HG03066 (cell line): ENCODE data around the gene KCNIP1.
"Not testable (repeated sequence)": the region's sequence is repeated elsewhere in the genome, so short reads cannot be mapped to it uniquely, and the experiment has no call there.

Experiments
- ATAC-seq: cut with Tn5 transposase; IDR thresholded peaks from one replicate; pipeline ENCODE4 v1.9.1; 2021; ENCODE audit warnings: low read depth; ENCODE audit not compliant: unreplicated experiment

Gene KCNIP1

GRCh38 chr5:170533383-170533782 lies 29.6 kb downstream of the KCNIP1 start:
- ATAC-seq = no peak

GRCh38 chr5:170534177-170534576 lies 30.4 kb downstream of the KCNIP1 start:
- ATAC-seq = no peak

- no peak for ATAC-seq
Observed at GRCh38 chr5:170534941-170535340, 31.1 kb downstream of the KCNIP1 start.

- ATAC-seq = no peak
Observed at GRCh38 chr5:170536525-170536924, 32.7 kb downstream of the KCNIP1 start.

- no peak for ATAC-seq
Observed at GRCh38 chr5:170537451-170538095, 33.8 kb downstream of the KCNIP1 start.

- ATAC-seq = no peak
Observed at GRCh38 chr5:170538096-170538465, 34.3 kb downstream of the KCNIP1 start.

GRCh38 chr5:170538696-170539586 lies 35.1 kb downstream of the KCNIP1 start:
- no peak for ATAC-seq

GRCh38 chr5:170540271-170540670 lies 36.5 kb downstream of the KCNIP1 start:
- no peak for ATAC-seq

GRCh38 chr5:170541146-170541769 lies 37.4 kb downstream of the KCNIP1 start:
- ATAC-seq = no peak

GRCh38 chr5:170542691-170543293 lies 39.0 kb downstream of the KCNIP1 start:
- ATAC-seq = no peak

- no peak for ATAC-seq
Observed at GRCh38 chr5:170545313-170545712, 41.5 kb downstream of the KCNIP1 start.

GRCh38 chr5:170545811-170546210 lies 42.0 kb downstream of the KCNIP1 start:
- no peak for ATAC-seq

GRCh38 chr5:170546282-170546681 lies 42.5 kb downstream of the KCNIP1 start:
- ATAC-seq = no peak

- not testable (repeated sequence) for ATAC-seq
Observed at GRCh38 chr5:170550382-170550781, 46.6 kb downstream of the KCNIP1 start.

- ATAC-seq = no peak
Observed at GRCh38 chr5:170551076-170551475, 47.3 kb downstream of the KCNIP1 start.

GRCh38 chr5:170551622-170552021 lies 47.8 kb downstream of the KCNIP1 start:
- ATAC-seq = no peak

- no peak for ATAC-seq
Observed at GRCh38 chr5:170552621-170553115, 48.8 kb downstream of the KCNIP1 start.

GRCh38 chr5:170553218-170553617 lies 49.4 kb downstream of the KCNIP1 start:
- ATAC-seq = no peak

- no peak for ATAC-seq
Observed at GRCh38 chr5:170554521-170555267, 50.9 kb downstream of the KCNIP1 start.

GRCh38 chr5:170557314-170557713 lies 53.5 kb downstream of the KCNIP1 start:
- no peak for ATAC-seq
